Fibroblast of villous mesenchyme (primary cell): ENCODE results near the gene ROBO3. TPM values are rescaled to one million over a fixed set of nuclear protein-coding genes. Genes with fewer than 3 reads are reported as not detected.

Experiments used
- DNase-seq: peaks from one replicate; pipeline ENCODE4 v3.0.0-alpha.2; 2010; ENCODE audit warnings: low read depth
- H3K4me3 ChIP-seq: 2 replicates; pipeline ENCODE4 v1.5.1; 2011; ENCODE audit warnings: low read depth, mild to moderate bottlenecking, low read length
- total RNA-seq: library from RNA; depleted of rRNA; stranded (reverse); fragments of >200 nt; gene quantifications from 2 replicates; pipeline ENCODE4 v1.2.3, GENCODE V29; 2012
- TF ChIP-seq, protein P1 (sequence below): IDR thresholded peaks from 2 replicates; pipeline ENCODE4 v1.5.1; 2012; ENCODE audit warnings: low read depth, mild to moderate bottlenecking, low read length; ENCODE audit not compliant: insufficient read depth

Gene ROBO3
- total RNA-seq, 1 donor, result 6.5 TPM

DNA sequence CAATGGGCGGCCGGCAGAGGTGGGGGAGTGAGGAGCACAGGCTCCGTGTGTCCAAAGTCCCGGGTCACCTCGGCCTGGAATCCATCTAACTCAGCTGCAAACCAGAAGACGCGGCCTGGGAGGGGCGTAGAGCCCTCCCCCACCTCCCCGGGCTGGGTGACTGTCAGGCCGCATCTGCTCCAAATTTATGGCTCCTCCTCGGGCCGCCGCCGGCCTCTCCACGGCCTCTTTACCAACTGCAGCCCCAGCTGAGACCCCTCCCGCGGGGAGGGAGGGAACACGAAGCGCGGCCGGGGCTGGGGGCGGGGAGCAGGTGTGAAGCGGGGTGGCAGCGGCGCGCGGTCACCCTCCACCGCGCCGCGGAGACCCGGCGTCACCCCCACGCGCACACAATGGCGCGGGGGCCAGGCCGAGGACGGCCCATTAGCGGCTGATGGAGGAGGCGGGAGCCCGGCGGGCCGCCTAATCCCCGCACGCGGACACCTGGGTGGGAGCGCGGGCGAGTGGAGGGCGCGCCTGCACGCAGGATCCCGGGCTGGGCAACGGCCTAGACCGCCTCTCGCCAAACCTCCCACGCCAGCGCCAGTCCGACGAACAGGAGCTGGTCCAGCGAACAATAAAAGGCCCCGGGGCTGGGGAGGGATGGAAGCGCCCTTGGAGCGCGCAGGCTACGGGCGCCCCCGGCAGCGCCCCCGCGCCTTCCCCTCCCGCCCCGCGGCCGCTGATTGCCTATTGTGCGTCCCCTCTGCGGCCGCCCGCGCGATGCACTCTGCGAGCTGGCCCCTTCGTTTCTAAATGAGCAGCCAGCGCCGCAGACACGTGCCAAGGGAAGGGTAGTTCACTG lies 25.9 kb upstream of the ROBO3 start:
- no peak for DNase-seq
- TF ChIP-seq, protein P1, sequence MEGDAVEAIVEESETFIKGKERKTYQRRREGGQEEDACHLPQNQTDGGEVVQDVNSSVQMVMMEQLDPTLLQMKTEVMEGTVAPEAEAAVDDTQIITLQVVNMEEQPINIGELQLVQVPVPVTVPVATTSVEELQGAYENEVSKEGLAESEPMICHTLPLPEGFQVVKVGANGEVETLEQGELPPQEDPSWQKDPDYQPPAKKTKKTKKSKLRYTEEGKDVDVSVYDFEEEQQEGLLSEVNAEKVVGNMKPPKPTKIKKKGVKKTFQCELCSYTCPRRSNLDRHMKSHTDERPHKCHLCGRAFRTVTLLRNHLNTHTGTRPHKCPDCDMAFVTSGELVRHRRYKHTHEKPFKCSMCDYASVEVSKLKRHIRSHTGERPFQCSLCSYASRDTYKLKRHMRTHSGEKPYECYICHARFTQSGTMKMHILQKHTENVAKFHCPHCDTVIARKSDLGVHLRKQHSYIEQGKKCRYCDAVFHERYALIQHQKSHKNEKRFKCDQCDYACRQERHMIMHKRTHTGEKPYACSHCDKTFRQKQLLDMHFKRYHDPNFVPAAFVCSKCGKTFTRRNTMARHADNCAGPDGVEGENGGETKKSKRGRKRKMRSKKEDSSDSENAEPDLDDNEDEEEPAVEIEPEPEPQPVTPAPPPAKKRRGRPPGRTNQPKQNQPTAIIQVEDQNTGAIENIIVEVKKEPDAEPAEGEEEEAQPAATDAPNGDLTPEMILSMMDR, result no peak
- H3K4me3 ChIP-seq, result peak overlapping the region; percentile 34

DNA sequence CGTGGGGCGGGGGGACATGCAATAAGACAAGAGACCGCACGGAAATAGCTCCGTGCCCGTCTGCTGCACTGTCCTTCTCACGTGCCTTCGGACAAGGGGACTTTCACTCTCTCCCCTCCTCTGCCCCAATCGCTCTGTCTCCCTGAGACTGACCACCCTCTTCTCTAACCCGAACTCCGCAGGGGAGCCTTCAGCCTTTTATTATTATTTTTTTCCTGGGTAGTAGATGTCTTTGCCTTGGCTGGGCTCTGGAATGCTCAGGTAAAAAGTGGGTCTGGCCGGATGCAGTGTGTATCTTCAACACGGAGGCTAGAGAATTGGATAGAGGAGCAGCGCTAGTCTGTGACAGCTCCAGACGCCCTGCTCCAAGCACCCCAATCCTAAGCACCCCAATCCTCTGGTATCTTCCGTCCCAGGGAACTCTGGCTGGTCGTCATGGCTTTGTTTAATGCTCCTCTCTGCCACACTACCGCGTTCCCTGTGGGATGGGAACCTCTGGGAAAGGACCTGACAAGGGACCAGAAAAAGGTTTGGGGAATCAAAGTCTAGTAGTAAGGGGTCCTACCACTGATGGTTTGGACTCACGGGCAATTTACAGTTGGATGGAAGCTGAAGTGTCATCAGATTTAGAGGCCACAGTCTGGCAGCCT lies 25.1 kb upstream of the ROBO3 start:
- TF ChIP-seq, protein P1, result no peak
- no peak for DNase-seq
- peak overlapping the region; percentile 34 for H3K4me3 ChIP-seq

DNA sequence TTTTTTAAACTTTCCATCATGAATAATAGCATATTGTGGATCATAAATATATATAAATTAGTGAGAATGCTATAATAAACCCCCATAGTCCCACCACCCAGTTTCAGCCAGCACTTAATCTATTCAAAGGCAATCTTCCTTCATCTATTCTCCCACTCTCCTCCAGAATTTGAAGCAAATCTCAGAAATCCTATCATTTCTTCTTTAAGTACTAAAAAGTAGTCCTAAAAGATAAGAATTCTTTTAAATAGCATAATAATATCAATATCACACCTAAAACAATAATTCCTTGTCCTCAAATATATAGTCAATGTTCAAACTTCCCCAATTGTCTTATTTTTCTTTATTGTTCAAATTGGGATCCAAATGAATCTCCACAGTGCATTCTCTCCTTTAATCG lies 24.6 kb upstream of the ROBO3 start:
- TF ChIP-seq, protein P1, result no peak

DNA sequence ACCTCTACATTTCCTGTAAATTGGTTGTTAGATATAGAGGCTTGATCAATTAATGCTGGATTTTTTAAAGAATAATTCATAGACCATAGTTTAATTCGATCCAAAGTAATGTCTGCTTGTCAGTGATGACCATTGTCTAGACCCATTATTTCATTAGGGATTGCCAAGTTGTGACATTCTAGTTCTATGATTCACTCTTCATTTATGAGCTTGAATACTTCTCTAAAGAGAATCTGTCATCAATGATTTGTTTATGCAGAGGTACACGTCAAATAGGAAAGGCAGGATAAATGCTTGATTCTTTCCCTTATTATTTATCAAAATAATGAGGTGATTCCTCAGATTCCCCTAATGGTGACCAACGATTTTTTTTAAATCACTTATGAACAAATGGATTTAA lies 24.0 kb upstream of the ROBO3 start:
- DNase-seq, result no peak
- TF ChIP-seq, protein P1, result no peak
- H3K4me3 ChIP-seq, result no peak overlapping the region

More for the DNA sequence above, 24.6 kb upstream of the ROBO3 start:
- DNase-seq, result no peak
- H3K4me3 ChIP-seq, result no peak overlapping the region

DNA sequence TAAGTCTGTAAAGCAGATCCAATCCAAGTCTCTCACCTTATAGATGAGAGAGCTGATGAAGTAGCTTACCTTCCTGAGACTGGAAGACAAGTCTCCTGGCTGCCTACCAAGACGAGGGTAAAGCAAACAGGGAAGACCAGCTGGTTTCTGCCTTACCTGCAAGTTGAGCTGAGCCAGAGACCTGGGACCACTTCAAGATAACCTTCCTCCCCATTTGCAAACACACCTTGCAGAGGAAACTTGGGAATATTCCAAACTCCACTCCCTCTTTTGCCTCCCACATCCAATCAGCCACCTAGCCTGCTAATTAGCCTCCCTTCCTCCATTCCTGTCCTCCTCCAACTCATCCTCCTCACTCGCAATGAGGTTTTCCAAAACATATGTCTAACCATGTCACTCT lies 23.4 kb upstream of the ROBO3 start:
- no peak for DNase-seq
- TF ChIP-seq, protein P1, result no peak
- H3K4me3 ChIP-seq, result no peak overlapping the region

DNA sequence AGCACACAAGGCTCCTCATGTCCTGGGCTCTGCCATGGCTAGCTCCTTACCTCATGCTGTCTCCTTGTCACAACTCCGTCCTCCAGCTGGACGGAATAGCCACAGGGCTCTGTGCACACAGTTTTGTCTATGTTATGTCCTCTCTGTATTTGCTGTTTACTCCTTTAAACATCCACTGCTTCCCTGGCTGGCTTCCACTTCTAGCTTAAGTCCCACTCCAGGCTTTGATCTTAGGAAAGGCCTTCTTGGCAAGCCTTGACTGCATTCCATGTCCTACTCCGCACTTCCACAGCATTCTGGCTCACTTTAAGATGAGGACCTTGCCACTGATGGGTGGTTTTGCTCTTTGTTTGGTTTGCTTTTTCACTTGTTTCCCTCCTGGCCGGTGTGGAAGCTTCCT lies 22.9 kb upstream of the ROBO3 start:
- no peak overlapping the region for H3K4me3 ChIP-seq
- TF ChIP-seq, protein P1, result no peak
- no peak for DNase-seq
